Activated T-helper 2 cell treated with anti-CD3 and anti-CD28 coated beads, Interferon-gamma antibody, Interleukin-2, Interleukin-4, amounts not matched to agents 10 μg/mL and 5 μg/mL and 100 μg/mL, durations not matched to agents 14 hours and 24 hours and 36 hours (primary cell): Measurements from ENCODE around the gene SMYD3. TPM values are rescaled to one million over a fixed set of nuclear protein-coding genes. Genes with fewer than 3 reads are reported as not detected.

ENCODE experiments used
- DNase-seq: peaks from one replicate; pipeline ENCODE4 v3.0.0; 2021; ENCODE audit warnings: low spot score
- H3K27ac Mint-ChIP-seq: one replicate; pipeline ENCODE4 v1.8.0; 2021; ENCODE audit warnings: mixed read lengths
- H3K27me3 Mint-ChIP-seq: one replicate; pipeline ENCODE4 v1.8.0; 2021; ENCODE audit warnings: low read depth, mixed read lengths
- H3K36me3 Mint-ChIP-seq: one replicate; pipeline ENCODE4 v1.8.0; 2021; ENCODE audit warnings: low read depth, mixed read lengths
- H3K4me1 Mint-ChIP-seq: one replicate; pipeline ENCODE4 v1.8.0; 2021; ENCODE audit warnings: low read depth, mixed read lengths
- H3K4me3 Mint-ChIP-seq: one replicate; pipeline ENCODE4 v1.8.0; 2021; ENCODE audit warnings: low read depth, mild to moderate bottlenecking, moderate library complexity, mixed read lengths
- H3K9me3 Mint-ChIP-seq: one replicate; pipeline ENCODE4 v1.8.0; 2021; ENCODE audit warnings: mixed read lengths
- intact Hi-C: fragments of 100-400 bp; cut with micrococcal nuclease; formaldehyde crosslinking; loops from one replicate; pipeline ENCODE4 v1.15.1; 2023
- total RNA-seq: library from RNA; stranded (reverse); gene quantifications from 2 replicates; pipeline ENCODE4 v1.2.3, GENCODE V29; 2022

Gene SMYD3
- total RNA-seq, 1 donor from 2014 or later: 24.1 TPM

GRCh38 chr1:245873883-245874671 lies 633.0 kb downstream of the SMYD3 start:
- Mint-ChIP-seq H3K4me3 (no peak overlapping the region), H3K4me1 (no peaks in the 10 kb centered on the region), H3K27me3 (no peaks in the 10 kb centered on the region), H3K36me3 (no peaks in the 10 kb centered on the region), H3K27ac (no peak overlapping the region), H3K9me3 (no peaks in the 10 kb centered on the region)
- no peak for DNase-seq
- intact Hi-C loops: no loop called here

GRCh38 chr1:245873068-245873467 lies 634.0 kb downstream of the SMYD3 start:
- no peak overlapping the region for H3K4me3 Mint-ChIP-seq

DNA sequence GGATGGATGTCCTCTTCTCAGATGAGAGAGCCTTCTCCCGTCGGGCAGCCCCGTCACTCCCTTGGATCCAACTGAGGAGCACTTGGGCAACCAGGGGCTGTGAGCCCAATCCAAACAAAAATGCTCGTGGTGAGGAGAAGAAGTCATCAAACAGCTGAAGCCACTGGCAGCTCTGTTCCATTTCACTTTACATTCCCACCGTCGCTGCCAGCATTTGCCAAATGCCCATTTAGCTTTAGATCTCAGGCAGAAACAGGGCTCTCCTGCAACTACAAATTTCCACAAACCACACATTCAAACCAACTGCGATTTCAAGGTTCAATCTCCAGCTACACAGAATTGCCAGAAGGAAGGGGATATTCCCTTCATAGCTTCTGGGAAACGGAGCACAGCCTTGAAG lies 634.6 kb downstream of the SMYD3 start:
- Mint-ChIP-seq H3K4me1 (no peaks in the 10 kb centered on the region), H3K27me3 (no peaks in the 10 kb centered on the region), H3K9me3 (no peaks in the 10 kb centered on the region), H3K27ac (no peak overlapping the region), H3K4me3 (no peak overlapping the region), H3K36me3 (no peaks in the 10 kb centered on the region)
- intact Hi-C loops: no loop called here
- no peak for DNase-seq

More at GRCh38 chr1:245873068-245873467, 634.0 kb downstream of the SMYD3 start:
- Mint-ChIP-seq H3K27me3 (no peaks in the 10 kb centered on the region), H3K4me1 (no peaks in the 10 kb centered on the region), H3K27ac (no peak overlapping the region), H3K36me3 (no peaks in the 10 kb centered on the region), H3K9me3 (no peaks in the 10 kb centered on the region)
- intact Hi-C loops: no loop called here
- DNase-seq: no peak

GRCh38 chr1:245871915-245872314 lies 635.2 kb downstream of the SMYD3 start:
- no peak overlapping the region for H3K27ac Mint-ChIP-seq
- intact Hi-C loops: no loop called here
- no peaks in the 10 kb centered on the region for H3K27me3 Mint-ChIP-seq

GRCh38 chr1:245871191-245871590 lies 635.9 kb downstream of the SMYD3 start:
- no peak overlapping the region for H3K4me3 Mint-ChIP-seq
- no peaks in the 10 kb centered on the region for H3K9me3 Mint-ChIP-seq
- no peaks in the 10 kb centered on the region for H3K4me1 Mint-ChIP-seq
- no peak overlapping the region for H3K27ac Mint-ChIP-seq
- no peak for DNase-seq
- H3K36me3 Mint-ChIP-seq: no peaks in the 10 kb centered on the region
- intact Hi-C loops: no loop called here
- no peaks in the 10 kb centered on the region for H3K27me3 Mint-ChIP-seq

More at GRCh38 chr1:245871915-245872314, 635.2 kb downstream of the SMYD3 start:
- Mint-ChIP-seq H3K9me3 (no peaks in the 10 kb centered on the region), H3K36me3 (no peaks in the 10 kb centered on the region), H3K4me3 (no peak overlapping the region), H3K4me1 (no peaks in the 10 kb centered on the region)
- no peak for DNase-seq

GRCh38 chr1:245870698-245871097 lies 636.4 kb downstream of the SMYD3 start:
- intact Hi-C loops: no loop called here
- no peak overlapping the region for H3K27ac Mint-ChIP-seq
- no peaks in the 10 kb centered on the region for H3K9me3 Mint-ChIP-seq
- H3K36me3 Mint-ChIP-seq: no peaks in the 10 kb centered on the region
- no peaks in the 10 kb centered on the region for H3K27me3 Mint-ChIP-seq
- DNase-seq: no peak
- no peak overlapping the region for H3K4me3 Mint-ChIP-seq
- no peaks in the 10 kb centered on the region for H3K4me1 Mint-ChIP-seq

DNA sequence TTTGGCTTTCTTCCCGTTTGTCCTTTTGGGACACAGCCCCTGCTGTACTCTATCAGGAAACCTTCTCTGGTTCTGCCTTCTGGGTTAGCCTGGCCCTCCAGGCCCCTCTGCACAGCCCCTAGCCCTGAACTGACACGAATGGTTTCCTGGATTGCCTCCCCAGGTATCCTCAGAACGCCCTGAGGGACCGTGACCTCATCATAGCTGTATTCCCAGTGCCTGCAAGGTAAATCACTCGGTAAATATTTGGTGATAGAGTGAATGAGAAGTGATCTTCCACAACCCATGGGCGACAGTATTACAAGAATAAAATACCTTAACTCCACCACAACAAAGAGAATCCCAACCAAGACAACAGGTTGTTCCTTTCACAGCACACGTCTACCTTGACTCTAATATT lies 637.2 kb downstream of the SMYD3 start:
- no peak overlapping the region for H3K27ac Mint-ChIP-seq
- H3K9me3 Mint-ChIP-seq: no peaks in the 10 kb centered on the region
- intact Hi-C loops: no loop called here
- no peaks in the 10 kb centered on the region for H3K27me3 Mint-ChIP-seq
- no peak for DNase-seq
- H3K4me1 Mint-ChIP-seq: no peaks in the 10 kb centered on the region
- no peaks in the 10 kb centered on the region for H3K36me3 Mint-ChIP-seq
- H3K4me3 Mint-ChIP-seq: no peak overlapping the region

- Mint-ChIP-seq H3K27me3 (no peaks in the 10 kb centered on the region), H3K9me3 (no peaks in the 10 kb centered on the region), H3K4me3 (no peak overlapping the region), H3K36me3 (no peaks in the 10 kb centered on the region), H3K4me1 (no peaks in the 10 kb centered on the region), H3K27ac (no peak overlapping the region)
- DNase-seq: no peak
- intact Hi-C loops: no loop called here
Observed at GRCh38 chr1:245867738-245868137, 639.3 kb downstream of the SMYD3 start.

DNA sequence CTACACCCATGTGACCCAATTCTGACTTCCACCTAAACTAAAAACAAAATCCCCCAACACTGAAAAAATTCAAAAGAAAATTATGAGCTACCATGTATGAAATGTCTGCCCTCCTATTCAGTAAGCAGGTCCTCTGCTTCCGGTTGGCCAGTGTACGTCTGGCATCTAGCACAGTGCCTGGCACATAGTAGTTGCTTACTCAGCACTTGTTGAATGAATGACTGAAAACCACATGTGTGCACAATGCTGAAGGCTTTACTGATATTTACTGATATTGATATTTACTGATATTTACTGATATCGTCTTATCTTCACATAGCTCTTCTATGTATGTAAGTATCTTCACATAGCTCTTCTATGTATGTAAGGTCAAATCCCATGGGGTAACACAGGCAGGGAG lies 642.2 kb downstream of the SMYD3 start:
- intact Hi-C loops: no loop called here
- H3K27me3 Mint-ChIP-seq: no peaks in the 10 kb centered on the region
- no peak overlapping the region for H3K4me3 Mint-ChIP-seq
- no peak for DNase-seq
- H3K9me3 Mint-ChIP-seq: no peaks in the 10 kb centered on the region
- no peaks in the 10 kb centered on the region for H3K36me3 Mint-ChIP-seq
- no peaks in the 10 kb centered on the region for H3K4me1 Mint-ChIP-seq
- H3K27ac Mint-ChIP-seq: no peak overlapping the region

GRCh38 chr1:245863566-245864184 lies 643.4 kb downstream of the SMYD3 start:
- no peaks in the 10 kb centered on the region for H3K27me3 Mint-ChIP-seq
- intact Hi-C loops: no loop called here
- H3K36me3 Mint-ChIP-seq: no peaks in the 10 kb centered on the region
- H3K27ac Mint-ChIP-seq: no peak overlapping the region
- H3K9me3 Mint-ChIP-seq: no peaks in the 10 kb centered on the region
- no peak overlapping the region for H3K4me3 Mint-ChIP-seq
- no peak for DNase-seq
- no peaks in the 10 kb centered on the region for H3K4me1 Mint-ChIP-seq

GRCh38 chr1:245862812-245863540 lies 644.1 kb downstream of the SMYD3 start:
- Mint-ChIP-seq H3K4me3 (no peak overlapping the region), H3K9me3 (no peaks in the 10 kb centered on the region), H3K27ac (no peak overlapping the region), H3K36me3 (no peaks in the 10 kb centered on the region), H3K27me3 (no peaks in the 10 kb centered on the region), H3K4me1 (no peaks in the 10 kb centered on the region)
- no peak for DNase-seq
- intact Hi-C loops: no loop called here

- Mint-ChIP-seq H3K36me3 (no peaks in the 10 kb centered on the region), H3K4me1 (no peaks in the 10 kb centered on the region), H3K27me3 (no peaks in the 10 kb centered on the region), H3K27ac (no peak overlapping the region), H3K9me3 (no peaks in the 10 kb centered on the region), H3K4me3 (no peak overlapping the region)
- intact Hi-C loops: no loop called here
- DNase-seq: no peak
Observed at GRCh38 chr1:245860657-245861544, 646.2 kb downstream of the SMYD3 start.
